SK-N-SH (cell line): ENCODE data around the gene SHROOM3.

Experiments
- EP300 ChIP-seq, 2 experiments: IDR thresholded peaks; 2 replicates each; pipeline versions ENCODE4 v1.4.0 to v1.6.1; 2012; ENCODE audit warnings: borderline replicate concordance in 1 of 2, low read depth in 1 of 2, low read length in 1 of 2
- GABPA ChIP-seq: IDR thresholded peaks from 2 replicates; pipeline ENCODE4 v1.4.0; 2012; ENCODE audit warnings: low read depth, mild to moderate bottlenecking
- JUND ChIP-seq: IDR thresholded peaks from 2 replicates; pipeline ENCODE4 v1.4.0; 2012
- MEF2A ChIP-seq: IDR thresholded peaks from 2 replicates; pipeline ENCODE4 v1.4.0; 2012; ENCODE audit warnings: low read depth, borderline replicate concordance
- POLR2AphosphoS5 ChIP-seq: IDR thresholded peaks from 2 replicates; pipeline ENCODE4 v1.6.1; 2012; ENCODE audit warnings: low read depth, low read length
- RAD21 ChIP-seq: IDR thresholded peaks from 2 replicates; pipeline ENCODE4 v1.6.1; 2012; ENCODE audit warnings: mild to moderate bottlenecking, low read length
- SMC3 ChIP-seq: IDR thresholded peaks from 2 replicates; pipeline ENCODE4 v1.6.1; 2012; ENCODE audit warnings: low read depth, low read length, improper control_type of control experiment
- TEAD4 ChIP-seq: IDR thresholded peaks from 2 replicates; pipeline ENCODE4 v1.4.0; 2012; ENCODE audit warnings: mild to moderate bottlenecking, borderline replicate concordance; ENCODE audit not compliant: insufficient read depth
- TF ChIP-seq, protein P1 (sequence below): fragments of 200-600 bp; sonication (generic); IDR thresholded peaks from 2 replicates; pipeline ENCODE4 v1.6.1; 2017; ENCODE audit warnings: antibody characterized with exemption, mild to moderate bottlenecking, moderate library complexity
- TF ChIP-seq, protein P2 (sequence below): IDR thresholded peaks from 2 replicates; pipeline ENCODE4 v1.4.0; 2012; ENCODE audit warnings: low read depth, borderline replicate concordance
- TF ChIP-seq, protein P3 (sequence below): fragments of 150-350 bp; IDR thresholded peaks from 2 replicates; pipeline ENCODE4 v1.6.1; 2017; ENCODE audit warnings: antibody characterized with exemption, low read length, low read depth, borderline replicate concordance
- TF ChIP-seq, protein P4 (sequence below): IDR thresholded peaks from 2 replicates; pipeline ENCODE4 v1.6.1; 2012; ENCODE audit warnings: mild to moderate bottlenecking, low read depth, low read length, moderate library complexity
- TF ChIP-seq, protein P5 (sequence below): IDR thresholded peaks from 2 replicates; pipeline ENCODE4 v1.4.0; 2012; ENCODE audit warnings: low read depth

DNA sequence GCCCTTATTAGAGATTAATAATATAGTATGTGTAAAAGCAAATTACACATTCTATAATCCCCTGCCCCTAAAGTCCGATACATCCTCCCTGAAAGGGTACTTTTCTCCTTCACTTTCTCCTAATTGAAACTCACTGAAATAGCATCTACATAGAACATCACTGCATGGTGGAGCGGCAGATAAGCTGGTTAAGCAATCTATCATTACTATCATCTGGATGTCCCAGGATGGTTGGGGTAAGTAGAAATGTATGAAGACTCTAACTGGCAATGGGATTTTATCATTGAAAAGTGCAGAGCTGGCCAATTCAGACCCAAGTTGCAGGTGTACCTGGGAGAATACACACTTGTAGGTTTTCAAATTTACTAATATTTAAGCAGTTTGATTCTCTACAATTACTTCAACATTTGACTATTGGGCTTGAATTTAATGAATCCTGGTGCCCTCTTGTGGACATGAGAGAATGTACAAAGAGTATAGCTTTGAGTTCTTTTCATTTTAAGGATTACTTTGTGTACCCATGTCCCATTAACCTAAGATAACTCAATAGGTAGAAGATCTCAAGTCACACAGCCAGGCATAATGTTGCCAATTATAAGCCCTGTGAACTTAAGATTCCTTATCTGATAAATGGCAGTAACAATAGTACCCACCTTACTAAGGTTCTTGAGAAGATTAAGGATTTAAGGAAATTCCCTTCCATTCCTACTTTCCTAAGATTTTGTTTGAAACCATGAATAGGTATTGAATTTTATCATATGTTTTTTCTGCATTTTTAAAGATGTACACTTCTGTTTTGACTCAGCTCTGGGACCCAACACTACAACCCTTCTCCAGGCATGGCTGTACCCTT is 69.8 kb downstream of the SHROOM3 start:
- no peak for TF ChIP-seq TEAD4
- TF ChIP-seq, protein P1, sequence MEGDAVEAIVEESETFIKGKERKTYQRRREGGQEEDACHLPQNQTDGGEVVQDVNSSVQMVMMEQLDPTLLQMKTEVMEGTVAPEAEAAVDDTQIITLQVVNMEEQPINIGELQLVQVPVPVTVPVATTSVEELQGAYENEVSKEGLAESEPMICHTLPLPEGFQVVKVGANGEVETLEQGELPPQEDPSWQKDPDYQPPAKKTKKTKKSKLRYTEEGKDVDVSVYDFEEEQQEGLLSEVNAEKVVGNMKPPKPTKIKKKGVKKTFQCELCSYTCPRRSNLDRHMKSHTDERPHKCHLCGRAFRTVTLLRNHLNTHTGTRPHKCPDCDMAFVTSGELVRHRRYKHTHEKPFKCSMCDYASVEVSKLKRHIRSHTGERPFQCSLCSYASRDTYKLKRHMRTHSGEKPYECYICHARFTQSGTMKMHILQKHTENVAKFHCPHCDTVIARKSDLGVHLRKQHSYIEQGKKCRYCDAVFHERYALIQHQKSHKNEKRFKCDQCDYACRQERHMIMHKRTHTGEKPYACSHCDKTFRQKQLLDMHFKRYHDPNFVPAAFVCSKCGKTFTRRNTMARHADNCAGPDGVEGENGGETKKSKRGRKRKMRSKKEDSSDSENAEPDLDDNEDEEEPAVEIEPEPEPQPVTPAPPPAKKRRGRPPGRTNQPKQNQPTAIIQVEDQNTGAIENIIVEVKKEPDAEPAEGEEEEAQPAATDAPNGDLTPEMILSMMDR: peak; percentile 83
- TF ChIP-seq, protein P2, sequence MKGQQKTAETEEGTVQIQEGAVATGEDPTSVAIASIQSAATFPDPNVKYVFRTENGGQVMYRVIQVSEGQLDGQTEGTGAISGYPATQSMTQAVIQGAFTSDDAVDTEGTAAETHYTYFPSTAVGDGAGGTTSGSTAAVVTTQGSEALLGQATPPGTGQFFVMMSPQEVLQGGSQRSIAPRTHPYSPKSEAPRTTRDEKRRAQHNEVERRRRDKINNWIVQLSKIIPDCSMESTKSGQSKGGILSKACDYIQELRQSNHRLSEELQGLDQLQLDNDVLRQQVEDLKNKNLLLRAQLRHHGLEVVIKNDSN: no peak
- TF ChIP-seq, protein P3, sequence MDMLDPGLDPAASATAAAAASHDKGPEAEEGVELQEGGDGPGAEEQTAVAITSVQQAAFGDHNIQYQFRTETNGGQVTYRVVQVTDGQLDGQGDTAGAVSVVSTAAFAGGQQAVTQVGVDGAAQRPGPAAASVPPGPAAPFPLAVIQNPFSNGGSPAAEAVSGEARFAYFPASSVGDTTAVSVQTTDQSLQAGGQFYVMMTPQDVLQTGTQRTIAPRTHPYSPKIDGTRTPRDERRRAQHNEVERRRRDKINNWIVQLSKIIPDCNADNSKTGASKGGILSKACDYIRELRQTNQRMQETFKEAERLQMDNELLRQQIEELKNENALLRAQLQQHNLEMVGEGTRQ: no peak
- TF ChIP-seq RAD21: peak; percentile 79
- TF ChIP-seq, protein P4, sequence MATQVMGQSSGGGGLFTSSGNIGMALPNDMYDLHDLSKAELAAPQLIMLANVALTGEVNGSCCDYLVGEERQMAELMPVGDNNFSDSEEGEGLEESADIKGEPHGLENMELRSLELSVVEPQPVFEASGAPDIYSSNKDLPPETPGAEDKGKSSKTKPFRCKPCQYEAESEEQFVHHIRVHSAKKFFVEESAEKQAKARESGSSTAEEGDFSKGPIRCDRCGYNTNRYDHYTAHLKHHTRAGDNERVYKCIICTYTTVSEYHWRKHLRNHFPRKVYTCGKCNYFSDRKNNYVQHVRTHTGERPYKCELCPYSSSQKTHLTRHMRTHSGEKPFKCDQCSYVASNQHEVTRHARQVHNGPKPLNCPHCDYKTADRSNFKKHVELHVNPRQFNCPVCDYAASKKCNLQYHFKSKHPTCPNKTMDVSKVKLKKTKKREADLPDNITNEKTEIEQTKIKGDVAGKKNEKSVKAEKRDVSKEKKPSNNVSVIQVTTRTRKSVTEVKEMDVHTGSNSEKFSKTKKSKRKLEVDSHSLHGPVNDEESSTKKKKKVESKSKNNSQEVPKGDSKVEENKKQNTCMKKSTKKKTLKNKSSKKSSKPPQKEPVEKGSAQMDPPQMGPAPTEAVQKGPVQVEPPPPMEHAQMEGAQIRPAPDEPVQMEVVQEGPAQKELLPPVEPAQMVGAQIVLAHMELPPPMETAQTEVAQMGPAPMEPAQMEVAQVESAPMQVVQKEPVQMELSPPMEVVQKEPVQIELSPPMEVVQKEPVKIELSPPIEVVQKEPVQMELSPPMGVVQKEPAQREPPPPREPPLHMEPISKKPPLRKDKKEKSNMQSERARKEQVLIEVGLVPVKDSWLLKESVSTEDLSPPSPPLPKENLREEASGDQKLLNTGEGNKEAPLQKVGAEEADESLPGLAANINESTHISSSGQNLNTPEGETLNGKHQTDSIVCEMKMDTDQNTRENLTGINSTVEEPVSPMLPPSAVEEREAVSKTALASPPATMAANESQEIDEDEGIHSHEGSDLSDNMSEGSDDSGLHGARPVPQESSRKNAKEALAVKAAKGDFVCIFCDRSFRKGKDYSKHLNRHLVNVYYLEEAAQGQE: no peak
- no peak for TF ChIP-seq EP300 (IDR thresholded peaks at IDR 0.05; ENCODE audit: borderline replicate concordance in 1 of 2, low read depth in 1 of 2, low read length in 1 of 2)
- no peak for TF ChIP-seq JUND
- TF ChIP-seq MEF2A: no peak
- TF ChIP-seq, protein P5, sequence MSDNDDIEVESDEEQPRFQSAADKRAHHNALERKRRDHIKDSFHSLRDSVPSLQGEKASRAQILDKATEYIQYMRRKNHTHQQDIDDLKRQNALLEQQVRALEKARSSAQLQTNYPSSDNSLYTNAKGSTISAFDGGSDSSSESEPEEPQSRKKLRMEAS: no peak
- TF ChIP-seq GABPA: no peak
- TF ChIP-seq POLR2AphosphoS5: no peak
- TF ChIP-seq SMC3: peak; percentile 66
